Measurements from ENCODE around the gene SH3BP5. TPM values are rescaled to one million over a fixed set of nuclear protein-coding genes. Genes with fewer than 3 reads are reported as not detected.

The SH3BP5 gene
- total RNA-seq, 4 donors from 2014 or later = 99.0 to 113 (median 105) TPM

GRCh38 chr3:15303216-15303615 lies 29.2 kb downstream of the SH3BP5 start:
- no peaks in the 10 kb centered on the region for H3K27me3 ChIP-seq
- peaks cover 0 to 39% (median 3%) of the 10 kb centered on the region in 3 donors for H3K36me3 ChIP-seq
- peaks cover 0 to 73% (median 28%) of the 10 kb centered on the region in 4 donors for H3K4me1 ChIP-seq
- TF ChIP-seq CTCF (IDR thresholded peaks at IDR 0.05) = no peak
- no peak for TF ChIP-seq EP300 (IDR thresholded peaks at IDR 0.05)
- no peak for TF ChIP-seq POLR2A (IDR thresholded peaks at IDR 0.05)
- WGBS, 2 donors = 90 to 95% methylated on average over 8 of the region's 8 CpGs
- H3K4me3 ChIP-seq = no peak overlapping the region
- H3K27ac ChIP-seq = peak overlapping the region in 1 of 4 donors; percentile 94
- H3K9me3 ChIP-seq = no peaks in the 10 kb centered on the region
- no peak for DNase-seq (ENCODE audit: low spot score in 2 of 2)

DNA sequence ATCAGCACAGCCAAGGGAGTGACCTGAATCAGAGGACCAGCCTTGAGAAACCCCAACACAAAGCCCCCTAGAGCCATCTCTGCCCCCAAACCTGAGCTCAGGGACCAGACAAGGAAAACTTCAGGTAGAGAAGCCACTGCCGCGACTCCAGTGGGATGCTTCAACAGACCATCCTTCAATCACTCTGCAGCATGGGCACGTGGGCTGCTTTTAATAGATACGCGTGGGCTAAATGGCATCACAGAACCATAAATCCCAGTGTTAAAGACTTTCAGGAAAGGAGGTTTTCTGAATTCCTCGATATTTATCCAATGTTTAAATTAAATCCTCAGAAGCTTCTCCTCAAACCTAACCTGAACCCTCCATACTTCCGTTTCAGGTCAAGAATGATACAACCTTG lies 30.6 kb downstream of the SH3BP5 start:
- DNase-seq (ENCODE audit: low spot score in 2 of 2) = no peak
- 82 to 86% methylated on average over 7 of the region's 7 CpGs for WGBS, 2 donors
- TF ChIP-seq POLR2A (IDR thresholded peaks at IDR 0.05) (no peak), CTCF (IDR thresholded peaks at IDR 0.05) (no peak), EP300 (IDR thresholded peaks at IDR 0.05) (no peak)
- Histone ChIP-seq H3K4me3 (no peak overlapping the region), H3K36me3 (peaks cover 0 to 39% (median 3%) of the 10 kb centered on the region in 3 donors), H3K9me3 (no peaks in the 10 kb centered on the region), H3K27me3 (no peaks in the 10 kb centered on the region), H3K27ac (peak overlapping the region in 2 of 4 donors; percentile 94 to 95), H3K4me1 (peaks cover 0 to 71% (median 28%) of the 10 kb centered on the region in 4 donors)

- H3K27me3 ChIP-seq = no peaks in the 10 kb centered on the region
- DNase-seq (ENCODE audit: low spot score in 2 of 2) = no peak
- H3K4me1 ChIP-seq = peaks cover 0 to 74% (median 29%) of the 10 kb centered on the region in 4 donors
- TF ChIP-seq POLR2A (IDR thresholded peaks at IDR 0.05) = no peak
- peak in 1 of 2 donors; percentile 73 for TF ChIP-seq EP300 (IDR thresholded peaks at IDR 0.05)
- 44 to 46% methylated on average over 7 to 8 of the region's 8 CpGs for WGBS, 2 donors
- peak overlapping the region in 3 of 4 donors; percentile 48 to 95 (median 94) for H3K27ac ChIP-seq
- H3K9me3 ChIP-seq = no peaks in the 10 kb centered on the region
- no peak overlapping the region for H3K4me3 ChIP-seq
- H3K36me3 ChIP-seq = peaks cover 0 to 39% (median 3%) of the 10 kb centered on the region in 3 donors
These were observed 31.9 kb downstream of the SH3BP5 start for GRCh38 chr3:15300323-15301078.

DNA sequence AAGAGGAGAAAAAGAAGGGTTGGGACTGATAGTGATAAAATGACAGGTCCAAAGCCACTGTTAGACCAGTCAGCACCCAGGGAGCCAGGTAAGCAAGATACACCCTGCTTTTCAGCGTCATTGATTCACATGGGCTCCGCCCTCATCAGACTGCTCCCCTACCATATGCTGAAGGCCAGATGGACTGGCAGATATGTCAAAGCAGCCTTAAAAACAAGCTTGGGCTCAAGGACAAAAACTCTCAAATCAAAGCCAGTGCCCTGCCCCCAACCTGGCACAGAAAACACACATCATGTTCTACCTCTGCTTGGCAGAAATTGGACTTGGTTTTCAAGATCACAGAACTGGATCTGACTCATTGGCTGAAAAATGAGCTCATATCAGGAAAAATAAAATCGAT lies 33.4 kb downstream of the SH3BP5 start:
- no peak for DNase-seq (ENCODE audit: low spot score in 2 of 2)
- Histone ChIP-seq H3K27ac (peak overlapping the region in 2 of 4 donors; percentile 94 to 95), H3K4me1 (peaks cover 0 to 80% (median 34%) of the 10 kb centered on the region in 4 donors), H3K36me3 (peaks cover 0 to 36% (median 3%) of the 10 kb centered on the region in 3 donors), H3K4me3 (no peak overlapping the region), H3K9me3 (no peaks in the 10 kb centered on the region), H3K27me3 (no peaks in the 10 kb centered on the region)
- WGBS, 2 donors = 85 to 88% methylated on average over 3 of the region's 3 CpGs
- TF ChIP-seq POLR2A (IDR thresholded peaks at IDR 0.05) = no peak
- TF ChIP-seq EP300 (IDR thresholded peaks at IDR 0.05) = peak in 1 of 2 donors; percentile 26
- no peak for TF ChIP-seq CTCF (IDR thresholded peaks at IDR 0.05)

DNA sequence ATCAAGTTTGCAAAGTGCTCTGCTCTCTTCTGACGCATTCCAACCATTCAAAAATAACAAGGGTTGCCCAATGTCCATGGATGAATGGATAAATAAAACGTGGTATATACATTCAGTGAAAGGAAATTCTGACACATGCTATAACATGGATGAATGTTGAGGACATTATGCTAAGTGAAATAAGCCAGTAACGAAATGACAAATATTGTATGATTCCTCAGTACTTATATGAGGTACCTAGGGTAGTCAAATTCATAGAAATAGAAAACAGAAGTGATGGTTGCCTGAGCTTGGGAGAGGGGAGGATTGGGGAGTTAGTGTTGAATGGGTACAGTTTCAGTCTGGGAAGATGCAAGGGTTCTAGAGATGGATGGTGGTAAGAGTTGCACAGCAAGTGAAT lies 33.9 kb downstream of the SH3BP5 start:
- Histone ChIP-seq H3K27ac (peak overlapping the region in 3 of 4 donors; percentile 52 to 95 (median 94)), H3K36me3 (peaks cover 0 to 30% (median 3%) of the 10 kb centered on the region in 3 donors), H3K27me3 (no peaks in the 10 kb centered on the region), H3K9me3 (no peaks in the 10 kb centered on the region), H3K4me1 (peaks cover 0 to 85% (median 37%) of the 10 kb centered on the region in 4 donors), H3K4me3 (no peak overlapping the region)
- no peak for DNase-seq (ENCODE audit: low spot score in 2 of 2)
- WGBS, 2 donors = 61 to 65% methylated on average over 3 of the region's 3 CpGs
- no peak for TF ChIP-seq EP300 (IDR thresholded peaks at IDR 0.05)
- no peak for TF ChIP-seq POLR2A (IDR thresholded peaks at IDR 0.05)
- TF ChIP-seq CTCF (IDR thresholded peaks at IDR 0.05) = no peak

All from tibial nerve (tissue), 4 donors.